Mesodermal cell (in vitro differentiated cells): ENCODE data around the gene MCC.

Experiments
- H3K27ac ChIP-seq: 2 replicates; pipeline ENCODE4 v1.7.0; 2013; ENCODE audit warnings: mild to moderate bottlenecking, low read depth, low read length, moderate library complexity; ENCODE audit not compliant: severe bottlenecking
- H3K36me3 ChIP-seq: 2 replicates; pipeline ENCODE4 v1.7.1; 2013; ENCODE audit warnings: mild to moderate bottlenecking, low read length, moderate library complexity; ENCODE audit not compliant: control insufficient read depth, insufficient read depth
- H3K4me1 ChIP-seq: one replicate; pipeline ENCODE4 v1.7.1; 2013; ENCODE audit warnings: mild to moderate bottlenecking, low read length; ENCODE audit not compliant: insufficient read depth, control insufficient read depth, poor library complexity, severe bottlenecking
- H3K4me3 ChIP-seq: 2 replicates; pipeline ENCODE4 v1.7.0; 2013; ENCODE audit warnings: low read length, control low read depth, mild to moderate bottlenecking; ENCODE audit not compliant: insufficient read depth, poor library complexity, severe bottlenecking; ENCODE audit errors: extremely low read depth
- H3K9me3 ChIP-seq: 2 replicates; pipeline ENCODE4 v1.7.1; 2013; ENCODE audit warnings: mild to moderate bottlenecking, low read length, moderate library complexity; ENCODE audit not compliant: control insufficient read depth
- WGBS, 2 experiments: methylation state at CpG; one replicate each; pipeline ENCODE4 v1.1.5; 2013; ENCODE audit warnings: missing lambda C conversion rate in 2 of 2; ENCODE audit not compliant: insufficient coverage in 2 of 2; 5-methylcytosine and 5-hydroxymethylcytosine counted together

Gene MCC

DNA sequence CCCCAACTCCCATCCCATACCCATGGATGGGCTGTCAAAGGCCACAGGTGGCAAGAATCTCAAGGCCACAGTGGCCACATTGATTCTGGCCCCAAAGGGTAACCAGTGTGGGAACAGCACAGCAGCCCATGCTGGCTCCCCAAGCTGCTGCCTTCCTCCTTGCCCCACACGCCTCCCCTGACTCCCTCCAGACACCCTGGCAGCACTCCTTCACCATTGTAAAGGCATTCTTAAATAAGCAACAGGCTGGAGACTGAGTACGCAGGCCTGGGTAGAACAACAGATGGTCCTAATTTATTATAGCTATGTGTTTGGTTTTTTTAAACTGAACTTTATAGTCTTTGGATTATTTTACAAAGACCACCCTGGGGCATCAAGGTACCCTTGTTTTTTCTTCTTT is 212.3 kb downstream of the MCC start:
- Histone ChIP-seq H3K9me3 (no peaks in the 10 kb centered on the region), H3K4me3 (no peak overlapping the region), H3K27ac (no peak overlapping the region), H3K4me1 (peaks cover 25% of the 10 kb centered on the region), H3K36me3 (no peaks in the 10 kb centered on the region)
- 40 to 60% methylated on average over 1 of the region's 2 CpGs for WGBS, 2 experiments

DNA sequence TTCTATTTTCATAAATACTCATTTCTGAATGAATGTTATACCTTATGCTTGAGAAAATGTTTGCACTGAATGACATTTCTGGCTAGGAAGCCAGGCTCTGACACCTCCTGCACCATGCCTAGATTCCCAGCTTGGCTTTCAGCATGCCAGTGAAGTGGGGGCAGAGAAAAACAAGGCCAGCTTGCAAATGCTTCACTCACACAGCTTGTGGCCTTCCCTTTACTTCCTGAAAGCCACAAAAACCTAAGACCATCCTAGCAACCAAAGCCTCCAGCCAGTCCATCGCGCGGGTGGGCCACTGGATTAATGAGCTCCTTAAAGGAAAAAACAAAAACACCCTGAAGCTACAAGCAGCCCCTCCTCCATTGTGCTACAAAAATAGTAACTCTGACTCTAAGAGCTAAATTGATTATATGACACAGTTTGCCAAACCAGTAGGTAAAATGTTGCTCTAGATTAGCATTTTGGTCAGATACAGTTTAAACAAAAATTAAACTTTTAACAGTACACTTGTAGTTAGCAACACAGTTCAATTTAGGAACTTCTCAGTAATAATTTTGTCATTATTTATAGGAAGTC is 213.3 kb downstream of the MCC start:
- Histone ChIP-seq H3K4me1 (peaks cover 34% of the 10 kb centered on the region), H3K9me3 (no peaks in the 10 kb centered on the region), H3K4me3 (no peak overlapping the region), H3K27ac (peak overlapping the region; percentile 47), H3K36me3 (no peaks in the 10 kb centered on the region)
- no CpG with 5 or more reads among the region's 3 CpGs for WGBS, 2 experiments

GRCh38 chr5:113273948-113274347 is 214.3 kb downstream of the MCC start:
- Histone ChIP-seq H3K9me3 (no peaks in the 10 kb centered on the region), H3K4me1 (peaks cover 33% of the 10 kb centered on the region), H3K36me3 (no peaks in the 10 kb centered on the region), H3K27ac (no peak overlapping the region), H3K4me3 (no peak overlapping the region)
- WGBS, 2 experiments = 90% methylated on average over 2 of the region's 3 CpGs; no CpG with 5 or more reads in 1 of the 2 experiments

DNA sequence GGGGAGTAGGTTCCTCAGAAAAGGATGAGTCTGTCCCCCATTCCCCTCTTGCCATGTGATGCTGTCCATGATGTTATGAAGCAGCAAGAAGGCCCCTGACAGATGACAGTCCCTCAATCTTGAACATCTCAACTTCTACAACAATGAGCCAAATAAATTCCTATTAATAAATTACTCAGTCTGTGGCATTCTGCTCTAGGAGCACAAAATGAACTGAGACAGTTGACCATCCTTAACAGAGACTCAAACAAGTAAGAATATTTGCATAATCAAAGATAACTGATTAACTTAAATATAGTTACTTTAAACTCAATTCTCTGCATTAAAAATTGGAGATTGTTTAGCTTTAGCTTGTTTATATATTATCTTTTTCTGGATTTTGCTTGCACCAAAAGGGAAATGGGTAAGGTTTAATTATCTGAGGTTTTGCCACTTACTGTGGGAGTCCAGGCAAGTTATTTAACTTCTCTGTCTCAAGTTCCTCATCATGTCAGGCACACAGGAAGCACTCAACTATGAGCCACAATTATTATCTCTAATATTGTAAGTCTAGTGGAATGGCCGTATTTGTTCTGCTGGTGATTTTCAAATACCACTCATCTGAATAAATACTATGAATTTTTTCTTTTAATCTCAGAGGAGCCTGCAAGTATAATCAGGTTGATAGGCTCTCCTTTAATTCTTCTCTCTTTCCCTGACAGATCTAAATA is 216.4 kb downstream of the MCC start:
- H3K4me3 ChIP-seq = no peak overlapping the region
- H3K4me1 ChIP-seq = peaks cover 31% of the 10 kb centered on the region
- peak overlapping the region; percentile 24 for H3K27ac ChIP-seq
- H3K36me3 ChIP-seq = no peaks in the 10 kb centered on the region
- WGBS, 2 experiments = no CpG with 5 or more reads among the region's 1 CpG
- H3K9me3 ChIP-seq = no peaks in the 10 kb centered on the region

DNA sequence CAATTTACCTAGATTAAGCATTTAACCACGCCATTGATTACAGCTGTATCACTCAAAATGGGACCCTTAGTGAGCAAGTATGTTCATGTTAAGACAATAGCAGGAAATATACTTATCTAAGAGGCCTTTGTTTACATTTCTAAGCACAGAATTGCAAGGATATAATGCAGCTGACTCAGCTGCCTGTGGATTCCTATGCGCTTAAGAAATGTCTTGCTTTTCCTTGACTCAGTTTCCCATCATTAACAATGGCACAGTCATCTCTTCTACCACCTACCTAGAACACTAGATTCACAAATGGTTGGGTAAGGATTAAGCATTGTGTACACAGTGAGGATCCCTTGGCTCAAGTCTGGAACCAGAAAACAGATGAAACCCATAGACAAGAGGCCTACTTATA is 217.2 kb downstream of the MCC start:
- Histone ChIP-seq H3K9me3 (no peaks in the 10 kb centered on the region), H3K4me3 (no peak overlapping the region), H3K27ac (peak overlapping the region; percentile 24), H3K36me3 (no peaks in the 10 kb centered on the region), H3K4me1 (peaks cover 31% of the 10 kb centered on the region)
- 71% methylated on average over 1 of the region's 2 CpGs; no CpG with 5 or more reads in 1 of the 2 experiments for WGBS, 2 experiments

- 55 to 85% methylated on average over 3 of the region's 5 CpGs for WGBS, 2 experiments
- Histone ChIP-seq H3K4me3 (no peak overlapping the region), H3K36me3 (no peaks in the 10 kb centered on the region), H3K9me3 (no peaks in the 10 kb centered on the region), H3K27ac (no peak overlapping the region), H3K4me1 (peaks cover 30% of the 10 kb centered on the region)
Measured at GRCh38 chr5:113270086-113270485, 218.2 kb downstream of the MCC start.

GRCh38 chr5:113269023-113269997 is 218.9 kb downstream of the MCC start:
- Histone ChIP-seq H3K36me3 (no peaks in the 10 kb centered on the region), H3K4me3 (no peak overlapping the region), H3K4me1 (peaks cover 25% of the 10 kb centered on the region), H3K9me3 (no peaks in the 10 kb centered on the region), H3K27ac (no peak overlapping the region)
- 72% methylated on average over 3 of the region's 4 CpGs; no CpG with 5 or more reads in 1 of the 2 experiments for WGBS, 2 experiments

DNA sequence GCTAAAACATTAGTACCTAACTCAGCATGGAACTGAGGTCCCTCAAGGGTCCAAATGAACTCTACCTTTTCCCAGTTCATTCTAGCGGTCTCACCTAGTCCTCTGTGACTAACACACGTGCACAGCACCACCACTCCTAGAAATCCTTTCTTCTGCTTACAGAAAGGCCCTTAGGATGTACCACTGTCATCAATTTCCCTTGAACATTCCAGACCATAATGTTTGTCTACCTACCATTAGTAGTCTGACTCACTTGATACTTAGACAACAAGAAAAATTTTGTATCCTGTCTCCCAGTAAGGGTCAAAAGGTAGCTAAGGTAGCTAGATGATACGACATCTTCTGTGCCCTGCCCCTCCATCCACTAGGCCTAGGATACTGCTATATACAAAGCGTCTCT is 220.0 kb downstream of the MCC start:
- Histone ChIP-seq H3K27ac (no peak overlapping the region), H3K9me3 (no peaks in the 10 kb centered on the region), H3K36me3 (no peaks in the 10 kb centered on the region), H3K4me3 (no peak overlapping the region), H3K4me1 (peaks cover 17% of the 10 kb centered on the region)
- WGBS, 2 experiments = 97 to 100% methylated on average over 2 to 3 of the region's 4 CpGs

GRCh38 chr5:113267361-113267900 is 220.8 kb downstream of the MCC start:
- 100% methylated on average over 1 of the region's 6 CpGs for WGBS, 2 experiments
- Histone ChIP-seq H3K9me3 (no peaks in the 10 kb centered on the region), H3K36me3 (no peaks in the 10 kb centered on the region), H3K4me1 (peaks cover 17% of the 10 kb centered on the region), H3K27ac (no peak overlapping the region), H3K4me3 (no peak overlapping the region)

DNA sequence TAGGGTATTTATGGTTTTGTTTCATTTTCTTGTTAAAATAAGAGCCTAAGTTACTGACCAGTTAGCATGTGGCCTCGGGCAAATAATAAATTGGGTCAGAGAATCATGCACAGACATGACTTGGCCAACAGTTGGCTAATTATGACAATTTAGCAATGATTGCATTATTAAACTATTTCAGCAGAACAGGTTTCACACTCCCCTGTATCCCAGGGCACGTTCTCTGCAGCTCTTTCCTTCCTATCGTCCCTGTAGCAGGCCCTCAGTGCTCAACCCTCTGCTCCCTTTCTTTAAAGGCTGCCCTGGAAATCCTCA is 221.4 kb downstream of the MCC start:
- Histone ChIP-seq H3K36me3 (no peaks in the 10 kb centered on the region), H3K9me3 (no peaks in the 10 kb centered on the region), H3K4me3 (no peak overlapping the region), H3K27ac (no peak overlapping the region), H3K4me1 (peaks cover 17% of the 10 kb centered on the region)
- 54 to 83% methylated on average over 2 to 3 of the region's 3 CpGs for WGBS, 2 experiments
